Endothelial cell of umbilical vein (primary cell): ENCODE measurements around the gene SNCA. TPM values are rescaled to one million over a fixed set of nuclear protein-coding genes. Genes with fewer than 3 reads are reported as not detected.

Experiments
- BruUV-seq: library from RNA; stranded (reverse); fragments of 400-500 nt; replicated peaks from 2 replicates; lab custom pipeline; 2021; lab: Mats Ljungman, UMichigan
- CTCF ChIA-PET: fragments of 300-600, 350-600 bp; sonication (Branson Sonifier 250); formaldehyde crosslinking; loops from one replicate; lab custom pipeline; 2021; ENCODE audit warnings: antibody characterized with exemption, inconsistent platforms; lab: Charles Lee
- POLR2A ChIA-PET: fragments of 300-600, 350-600 bp; sonication (Branson Sonifier 250); formaldehyde crosslinking; loops from one replicate; lab custom pipeline; 2021; ENCODE audit warnings: antibody characterized with exemption, inconsistent platforms; lab: Charles Lee
- DNase-seq: peaks from one replicate; pipeline ENCODE4 v3.0.0-alpha.2; 2011; ENCODE audit warnings: low read depth, low spot score
- FAIRE-seq: peaks from 2 replicates; lab custom pipeline; 2011; peaks lifted over from hg19 to GRCh38; lab: Jason Lieb, UNC
- H2AFZ ChIP-seq: 2 replicates; pipeline ENCODE4 v1.6.0; 2012; ENCODE audit warnings: low read depth, low read length, control low read depth, inconsistent platforms
- H3K27ac ChIP-seq: 2 replicates; pipeline ENCODE4 v1.5.1; 2011; ENCODE audit warnings: low read depth, mild to moderate bottlenecking, control low read depth, low read length, moderate library complexity; ENCODE audit not compliant: insufficient read depth
- H3K27me3 ChIP-seq, 2 experiments: 2 replicates each; pipeline versions ENCODE4 v1.6.0 to v1.6.1; 2011; ENCODE audit warnings: low read length in 2 of 2, mixed read lengths in 1 of 2; ENCODE audit not compliant: control insufficient read depth in 2 of 2, insufficient read depth in 2 of 2
- H3K36me3 ChIP-seq, 2 experiments: 2 replicates in 1 of 2; 3 replicates in 1 of 2; pipeline ENCODE4 v1.5.1; 2011; ENCODE audit warnings: low read length in 2 of 2, mild to moderate bottlenecking in 1 of 2, moderate library complexity in 1 of 2; ENCODE audit not compliant: control insufficient read depth in 2 of 2, insufficient read depth in 2 of 2; ENCODE audit errors: extremely low read depth in 1 of 2
- H3K4me1 ChIP-seq: 3 replicates; pipeline ENCODE4 v1.5.1; 2011; ENCODE audit warnings: mild to moderate bottlenecking, low read length; ENCODE audit not compliant: control insufficient read depth, insufficient read depth; ENCODE audit errors: extremely low read depth
- H3K4me2 ChIP-seq: 2 replicates; pipeline ENCODE4 v1.6.1; 2011; ENCODE audit warnings: low read length, control low read depth, mixed read lengths; ENCODE audit not compliant: insufficient read depth
- H3K4me3 ChIP-seq, 3 experiments: fragments of 200-600 bp in 1 of 3; sonication (generic), shearing (Covaris generic) in 1 of 3; replicated peaks in 1 of 3; 2 replicates each; pipeline ENCODE4 v1.5.1; 2011 to 2016; ENCODE audit warnings: control low read depth in 3 of 3, low read length in 3 of 3, mild to moderate bottlenecking in 2 of 3, inconsistent platforms in 1 of 3, low read depth in 1 of 3, moderate library complexity in 1 of 3; ENCODE audit not compliant: insufficient read depth in 1 of 3
- H3K79me2 ChIP-seq: 2 replicates; pipeline ENCODE4 v1.6.0; 2012; ENCODE audit warnings: low read length, inconsistent platforms; ENCODE audit not compliant: control insufficient read depth, insufficient read depth
- H3K9ac ChIP-seq: replicated peaks from 2 replicates; pipeline ENCODE3; 2011; ENCODE audit warnings: low read length, control low read depth; ENCODE audit not compliant: insufficient read depth; ENCODE audit errors: extremely low read depth
- H3K9me1 ChIP-seq: replicated peaks from 3 replicates; pipeline ENCODE4 v1.6.0; 2011; ENCODE audit warnings: mild to moderate bottlenecking, low read length; ENCODE audit not compliant: control insufficient read depth, insufficient read depth; ENCODE audit errors: extremely low read depth
- H3K9me3 ChIP-seq: replicated peaks from 2 replicates; pipeline ENCODE4 v1.5.1; 2012; ENCODE audit warnings: low read length, inconsistent platforms; ENCODE audit not compliant: control insufficient read depth, insufficient read depth
- H4K20me1 ChIP-seq: replicated peaks from 2 replicates; pipeline ENCODE3; 2011; ENCODE audit warnings: mild to moderate bottlenecking, low read length; ENCODE audit not compliant: control insufficient read depth, insufficient read depth; ENCODE audit errors: extremely low read depth
- EZH2 ChIP-seq: IDR thresholded peaks from 2 replicates; pipeline ENCODE4 v1.6.1; 2012; ENCODE audit warnings: borderline replicate concordance, low read depth, mild to moderate bottlenecking, moderate library complexity, low read length, inconsistent platforms; ENCODE audit not compliant: severe bottlenecking
- FOS ChIP-seq: IDR thresholded peaks from 2 replicates; pipeline ENCODE4 v1.6.1; 2011; ENCODE audit warnings: mild to moderate bottlenecking, low read length, moderate library complexity, borderline replicate concordance; ENCODE audit not compliant: insufficient read depth
- JUN ChIP-seq: IDR thresholded peaks from 2 replicates; pipeline ENCODE4 v1.6.1; 2011; ENCODE audit warnings: borderline replicate concordance, low read depth; ENCODE audit not compliant: insufficient read length, insufficient read depth
- MYC ChIP-seq: IDR thresholded peaks from one replicate; pipeline ENCODE4 v1.6.1; 2011; ENCODE audit warnings: mild to moderate bottlenecking, low read depth, low read length
- POLR2A ChIP-seq: IDR thresholded peaks from 2 replicates; pipeline ENCODE4 v1.6.1; 2012; ENCODE audit warnings: low read depth, mild to moderate bottlenecking, control low read depth, low read length
- POLR2AphosphoS5 ChIP-seq: IDR thresholded peaks from 2 replicates; pipeline ENCODE4 v1.6.1; 2012; ENCODE audit warnings: low read depth, mild to moderate bottlenecking, control low read depth, low read length, moderate library complexity; ENCODE audit not compliant: insufficient read depth
- dilution Hi-C: fragments of 300-500 bp; cut with MboI; formaldehyde crosslinking; loops from one replicate; pipeline ENCODE4 v1.15.0; 2019; ENCODE audit warnings: low sequenced_read_pairs; ENCODE audit not compliant: extremely low pct_ligation_motif_present
- intact Hi-C: fragments of 100-400 bp; cut with micrococcal nuclease; formaldehyde crosslinking; loops from one replicate; pipeline ENCODE4 v1.10.0; 2022
- polyA plus RNA-seq, 4 experiments: library from polyadenylated mRNA; depleted of rRNA in 3 of 4; stranded (reverse) in 3 of 4; unstranded in 1 of 4; fragments of >200 nt; gene quantifications; 2 replicates each; pipeline versions ENCODE4 v1.2.1 to v1.2.3, GENCODE V29; 2011 to 2012; ENCODE audit warnings: missing spikeins in 1 of 4
- total RNA-seq: library from RNA; stranded (reverse); gene quantifications from 2 replicates; pipeline ENCODE4 v1.2.3, GENCODE V29; 2021
- TF ChIP-seq, protein P1 (sequence below), 2 donors: IDR thresholded peaks; 1 replicate in 1 of 2; 2 replicates in 1 of 2; pipeline ENCODE4 v1.5.1; 2011; ENCODE audit warnings: low read length in 2 of 2, mild to moderate bottlenecking in 2 of 2, moderate library complexity in 2 of 2, control low read depth in 1 of 2, inconsistent platforms in 1 of 2, low read depth in 1 of 2; ENCODE audit not compliant: insufficient read depth in 1 of 2; ENCODE audit errors: extremely low read depth in 1 of 2
- TF ChIP-seq, protein P2 (sequence below): IDR thresholded peaks from 2 replicates; pipeline ENCODE4 v1.6.1; 2011; ENCODE audit not compliant: insufficient read depth, insufficient read length

SNCA gene
- total and polyA plus RNA-seq, 2 donors (not counting 3 experiments of a cell fraction or from before 2014, with no cell fraction given) = 76.8 to 116 TPM

DNA sequence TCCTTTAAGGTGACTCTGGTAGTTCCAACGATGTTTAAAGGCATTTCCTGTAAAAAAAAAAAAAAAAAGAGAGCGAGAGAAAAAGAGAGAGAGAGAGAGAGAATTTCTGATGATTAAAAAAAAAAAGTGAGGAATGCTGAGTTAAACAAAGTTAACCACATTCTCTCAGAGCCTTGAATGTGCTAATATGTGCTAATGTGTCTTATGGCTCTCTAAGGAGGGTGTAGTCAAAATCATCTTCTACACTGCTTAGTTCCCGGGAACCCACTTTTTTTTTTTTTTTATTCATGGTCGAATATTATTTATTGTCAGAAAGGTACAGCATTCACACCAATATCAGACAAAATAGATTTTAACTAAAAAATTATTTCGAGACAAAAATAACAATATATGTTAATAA lies 111.7 kb downstream of the SNCA start:
- Histone ChIP-seq H3K4me2 (peak overlapping the region; percentile 67), H3K4me1 (peaks cover 28% of the 10 kb centered on the region), H4K20me1 (no peaks in the 10 kb centered on the region), H3K9me3 (no peaks in the 10 kb centered on the region), H3K9ac (peak overlapping the region; percentile 63), H3K27me3 (no peaks in the 10 kb centered on the region), H3K36me3 (peaks cover 3 to 8% of the 10 kb centered on the region in 2 experiments), H2AFZ (no peak overlapping the region), H3K27ac (peak overlapping the region; percentile 73), H3K9me1 (no peaks in the 10 kb centered on the region), H3K79me2 (no peaks in the 10 kb centered on the region), H3K4me3 (no peak overlapping the region)
- no peak for TF ChIP-seq FOS
- TF ChIP-seq POLR2AphosphoS5 = no peak
- TF ChIP-seq, protein P1, sequence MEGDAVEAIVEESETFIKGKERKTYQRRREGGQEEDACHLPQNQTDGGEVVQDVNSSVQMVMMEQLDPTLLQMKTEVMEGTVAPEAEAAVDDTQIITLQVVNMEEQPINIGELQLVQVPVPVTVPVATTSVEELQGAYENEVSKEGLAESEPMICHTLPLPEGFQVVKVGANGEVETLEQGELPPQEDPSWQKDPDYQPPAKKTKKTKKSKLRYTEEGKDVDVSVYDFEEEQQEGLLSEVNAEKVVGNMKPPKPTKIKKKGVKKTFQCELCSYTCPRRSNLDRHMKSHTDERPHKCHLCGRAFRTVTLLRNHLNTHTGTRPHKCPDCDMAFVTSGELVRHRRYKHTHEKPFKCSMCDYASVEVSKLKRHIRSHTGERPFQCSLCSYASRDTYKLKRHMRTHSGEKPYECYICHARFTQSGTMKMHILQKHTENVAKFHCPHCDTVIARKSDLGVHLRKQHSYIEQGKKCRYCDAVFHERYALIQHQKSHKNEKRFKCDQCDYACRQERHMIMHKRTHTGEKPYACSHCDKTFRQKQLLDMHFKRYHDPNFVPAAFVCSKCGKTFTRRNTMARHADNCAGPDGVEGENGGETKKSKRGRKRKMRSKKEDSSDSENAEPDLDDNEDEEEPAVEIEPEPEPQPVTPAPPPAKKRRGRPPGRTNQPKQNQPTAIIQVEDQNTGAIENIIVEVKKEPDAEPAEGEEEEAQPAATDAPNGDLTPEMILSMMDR (IDR thresholded peaks at IDR 0.05; ENCODE audit: extremely low read depth in 1 of 2, insufficient read depth in 1 of 2, low read depth in 1 of 2, low read length in 2 of 2) = no peak
- no peak for TF ChIP-seq EZH2
- TF ChIP-seq POLR2A = no peak
- CTCF ChIA-PET = interaction anchor here (2.5 kb wide), 1 partner anchor 13 kb away, joined by 7 read pairs; no protein-coding TSS in a partner anchor
- intact Hi-C loops (loop anchor here (2.0 to 10.0 kb wide), 2 partner anchors 28 to 170 kb away; partner anchors contain the start of gene MMRN1), dilution Hi-C loops (no loop called here)
- DNase-seq (no peak), FAIRE-seq (no peak)
- no TSS peak for BruUV-seq
- POLR2A ChIA-PET = no interaction called here

GRCh38 chr4:89724716-89725115 lies 112.2 kb downstream of the SNCA start:
- CTCF ChIA-PET = interaction anchor here (0.9 to 2.5 kb wide), 4 partner anchors 9 to 144 kb away, joined by 4 to 8 read pairs (median 6); no protein-coding TSS in a partner anchor

More at GRCh38 chr4:89724716-89725115, 112.2 kb downstream of the SNCA start:
- no peaks in the 10 kb centered on the region for H3K9me3 ChIP-seq
- peaks cover 28% of the 10 kb centered on the region for H3K4me1 ChIP-seq
- dilution Hi-C loops (no loop called here), intact Hi-C loops (loop anchor here (2.0 to 10.0 kb wide), 3 partner anchors 28 to 237 kb away; partner anchors contain the start of gene MMRN1)
- H3K36me3 ChIP-seq = peaks cover 3 to 8% of the 10 kb centered on the region in 2 experiments
- H3K79me2 ChIP-seq = no peaks in the 10 kb centered on the region
- H3K9ac ChIP-seq = peak overlapping the region; percentile 63
- FAIRE-seq (no peak), DNase-seq (peak; percentile 66)
- H3K9me1 ChIP-seq = no peaks in the 10 kb centered on the region
- BruUV-seq = no TSS peak
- H3K27ac ChIP-seq = peak overlapping the region; percentile 73
- H3K27me3 ChIP-seq = no peaks in the 10 kb centered on the region
- H3K4me2 ChIP-seq = peak overlapping the region; percentile 67
- H3K4me3 ChIP-seq = no peak overlapping the region
- H4K20me1 ChIP-seq = no peaks in the 10 kb centered on the region
- TF ChIP-seq, protein P2, sequence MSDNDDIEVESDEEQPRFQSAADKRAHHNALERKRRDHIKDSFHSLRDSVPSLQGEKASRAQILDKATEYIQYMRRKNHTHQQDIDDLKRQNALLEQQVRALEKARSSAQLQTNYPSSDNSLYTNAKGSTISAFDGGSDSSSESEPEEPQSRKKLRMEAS = no peak
- TF ChIP-seq MYC (no peak), FOS (peak; percentile 50), JUN (peak; percentile 18)
- H2AFZ ChIP-seq = no peak overlapping the region
- POLR2A ChIA-PET = no interaction called here
